Activated CD4-positive, alpha-beta T cell treated with anti-CD3 and anti-CD28 coated beads, Interleukin-2, amount 10 ng/mL, durations not matched to agents 7 days and 5 days (primary cell): ENCODE data around the gene ALOX5. TPM values are rescaled to one million over a fixed set of nuclear protein-coding genes. Genes with fewer than 3 reads are reported as not detected.
A peak's percentile ranks its signal among the peaks of the same experiment; 100 is the strongest.

Experiments
- CTCF ChIA-PET: fragments of 350-600 bp; sonication (Branson Sonifier 250); formaldehyde crosslinking; loops from one replicate; lab custom pipeline; 2021; ENCODE audit warnings: antibody characterized with exemption; lab: Charles Lee
- POLR2A ChIA-PET: fragments of 350-600 bp; sonication (Branson Sonifier 250); formaldehyde crosslinking; loops from one replicate; lab custom pipeline; 2021; ENCODE audit warnings: antibody characterized with exemption; lab: Charles Lee
- DNase-seq: peaks from one replicate; pipeline ENCODE4 v3.0.0-alpha.2; 2020
- H3K27ac Mint-ChIP-seq: one replicate; pipeline ENCODE4 v1.8.0; 2021; ENCODE audit warnings: mild to moderate bottlenecking, moderate library complexity, mixed read lengths
- H3K27me3 Mint-ChIP-seq: one replicate; pipeline ENCODE4 v1.8.0; 2021; ENCODE audit warnings: mixed read lengths
- H3K36me3 Mint-ChIP-seq: one replicate; pipeline ENCODE4 v1.8.0; 2021; ENCODE audit warnings: low read depth, mixed read lengths
- H3K4me1 Mint-ChIP-seq: one replicate; pipeline ENCODE4 v1.8.0; 2021; ENCODE audit warnings: mixed read lengths
- H3K4me3 Mint-ChIP-seq: one replicate; pipeline ENCODE4 v1.8.0; 2021; ENCODE audit warnings: mild to moderate bottlenecking, moderate library complexity, mixed read lengths
- H3K9me3 Mint-ChIP-seq: one replicate; pipeline ENCODE4 v1.8.0; 2021; ENCODE audit warnings: mixed read lengths
- total RNA-seq, 2 experiments: library from RNA; stranded (reverse); gene quantifications; one replicate each; pipeline ENCODE4 v1.2.3, GENCODE V29; 2021

The ALOX5 gene
- total RNA-seq, 2 experiments from 2014 or later: 6.7 to 9.0 TPM

DNA sequence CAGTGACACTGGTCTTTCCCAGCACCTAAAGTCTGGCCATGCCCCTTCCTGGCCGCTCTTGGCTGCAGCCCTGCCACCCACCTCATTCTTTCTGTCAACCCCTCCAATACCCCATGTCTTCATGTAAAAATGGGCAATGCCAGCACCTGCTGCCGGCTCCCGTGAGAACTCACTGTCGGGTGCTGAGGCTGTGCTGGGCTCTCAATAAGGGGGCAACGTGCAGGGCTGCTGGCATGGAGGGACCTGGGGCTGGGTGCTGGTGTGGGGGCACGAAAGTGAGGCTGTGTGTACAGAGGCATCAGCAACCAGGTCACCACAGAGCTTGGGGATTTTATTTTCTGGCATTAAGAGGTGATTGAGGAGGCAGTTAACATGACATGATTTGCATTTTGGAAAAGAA, 65.3 kb downstream of the ALOX5 start:
- H3K4me3 Mint-ChIP-seq: no peak overlapping the region
- no peaks in the 10 kb centered on the region for H3K27me3 Mint-ChIP-seq
- peaks cover 12% of the 10 kb centered on the region for H3K36me3 Mint-ChIP-seq
- CTCF ChIA-PET: interaction anchor here (1.3 kb wide), 1 partner anchor 25 kb away, joined by 4 read pairs; no protein-coding TSS in a partner anchor
- DNase-seq: no peak
- peak overlapping the region; percentile 44 for H3K27ac Mint-ChIP-seq
- peaks cover 14% of the 10 kb centered on the region for H3K4me1 Mint-ChIP-seq
- POLR2A ChIA-PET: no interaction called here
- peaks cover 5% of the 10 kb centered on the region for H3K9me3 Mint-ChIP-seq

DNA sequence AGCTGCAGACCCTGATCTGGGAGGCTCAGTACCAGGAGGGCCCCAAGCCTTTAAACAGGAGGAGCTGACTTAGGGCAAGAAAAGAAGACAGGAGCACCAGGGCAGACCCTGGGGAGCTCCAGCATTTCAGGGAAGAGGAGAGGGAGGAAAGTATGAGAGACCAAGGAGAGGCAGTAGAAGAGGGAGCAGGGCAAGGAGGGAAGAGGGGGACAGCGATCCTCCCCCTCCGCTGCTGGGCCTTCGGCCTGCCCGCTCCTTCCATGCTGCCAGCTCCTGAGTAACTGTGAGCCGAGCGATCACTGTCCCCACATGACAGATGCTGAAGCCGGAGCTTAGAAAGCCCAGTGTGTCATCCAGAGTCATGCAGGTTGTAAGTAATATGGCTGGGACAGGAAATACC, 65.9 kb downstream of the ALOX5 start:
- Mint-ChIP-seq H3K27ac (no peak overlapping the region), H3K27me3 (no peaks in the 10 kb centered on the region), H3K4me1 (peaks cover 9% of the 10 kb centered on the region), H3K9me3 (peaks cover 5% of the 10 kb centered on the region), H3K36me3 (peaks cover 12% of the 10 kb centered on the region), H3K4me3 (no peak overlapping the region)
- CTCF ChIA-PET: interaction anchor here (1.3 kb wide), 2 partner anchors 13 to 25 kb away, joined by 3 to 4 read pairs; no protein-coding TSS in a partner anchor
- no peak for DNase-seq
- POLR2A ChIA-PET: no interaction called here

DNA sequence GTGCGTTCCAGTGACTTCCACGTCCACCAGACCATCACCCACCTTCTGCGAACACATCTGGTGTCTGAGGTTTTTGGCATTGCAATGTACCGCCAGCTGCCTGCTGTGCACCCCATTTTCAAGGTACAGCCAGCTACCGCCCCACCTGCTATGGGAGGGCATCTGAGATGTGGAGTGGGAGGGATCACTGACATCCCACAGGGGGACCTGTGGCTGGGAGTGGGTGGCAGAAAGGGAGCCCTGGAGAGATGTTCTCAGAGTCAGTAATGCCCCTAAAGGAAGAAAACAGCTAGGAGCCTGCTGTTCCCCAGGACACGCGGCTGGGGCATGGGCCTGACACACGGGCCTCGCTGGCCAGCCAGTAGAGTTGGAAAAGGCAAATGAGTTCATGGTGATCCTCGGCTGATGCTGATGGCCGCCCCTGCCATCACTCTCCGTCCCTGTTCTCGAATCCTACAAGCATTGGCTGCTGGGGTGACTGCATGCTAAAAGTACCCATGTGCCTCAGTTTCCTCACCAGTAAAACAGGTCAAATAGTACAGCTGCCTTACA, 66.6 kb downstream of the ALOX5 start:
- H3K36me3 Mint-ChIP-seq: peaks cover 12% of the 10 kb centered on the region
- H3K27me3 Mint-ChIP-seq: no peaks in the 10 kb centered on the region
- peaks cover 5% of the 10 kb centered on the region for H3K9me3 Mint-ChIP-seq
- CTCF ChIA-PET: interaction anchor here (1.3 kb wide), 2 partner anchors 13 to 24 kb away, joined by 3 to 4 read pairs; no protein-coding TSS in a partner anchor
- POLR2A ChIA-PET: no interaction called here
- H3K4me1 Mint-ChIP-seq: peaks cover 8% of the 10 kb centered on the region
- no peak for DNase-seq
- no peak overlapping the region for H3K4me3 Mint-ChIP-seq
- no peak overlapping the region for H3K27ac Mint-ChIP-seq

DNA sequence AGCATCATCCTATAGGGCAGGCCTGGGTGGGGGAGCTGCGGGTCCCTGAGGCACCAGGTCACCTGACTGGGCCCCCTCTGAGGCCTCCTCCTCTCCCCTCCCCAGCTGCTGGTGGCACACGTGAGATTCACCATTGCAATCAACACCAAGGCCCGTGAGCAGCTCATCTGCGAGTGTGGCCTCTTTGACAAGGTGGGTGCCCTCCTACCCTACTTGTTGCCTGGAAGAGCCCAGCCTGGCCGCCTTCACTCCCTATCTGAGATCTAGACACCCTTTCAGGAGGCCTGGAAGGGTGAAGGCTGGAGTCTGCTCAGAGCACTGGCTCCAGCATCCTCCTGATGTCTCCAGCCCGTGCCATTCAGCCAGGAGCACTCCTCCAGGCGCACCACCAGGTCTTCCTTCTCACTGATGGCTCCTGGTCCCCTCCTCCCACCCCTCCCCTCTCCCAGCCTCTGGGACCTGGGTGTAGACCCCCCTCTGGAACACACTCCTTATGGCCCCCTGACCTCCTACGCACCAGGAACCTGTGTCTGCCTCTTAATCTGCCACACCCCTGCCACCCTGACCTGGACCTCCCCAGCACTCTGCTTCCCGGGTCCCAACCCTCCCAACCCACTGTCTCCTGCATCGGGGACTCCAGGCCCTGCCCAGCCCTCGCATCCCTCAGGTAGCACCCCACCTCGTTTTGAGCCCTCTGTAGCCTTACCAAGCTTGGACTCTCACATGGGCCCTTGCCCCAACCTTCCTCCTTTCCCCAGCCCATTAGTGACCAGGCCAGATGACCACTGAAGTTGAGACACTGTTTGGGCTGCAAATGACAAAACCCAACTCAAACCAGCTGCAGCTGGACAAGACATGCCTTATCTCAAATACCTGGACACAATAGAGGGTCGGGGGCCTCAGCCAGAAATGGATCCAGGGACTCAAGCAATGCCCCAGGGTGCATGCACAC, 67.5 kb downstream of the ALOX5 start:
- no peak for DNase-seq
- Mint-ChIP-seq H3K4me1 (peaks cover 4% of the 10 kb centered on the region), H3K36me3 (peaks cover 6% of the 10 kb centered on the region), H3K27me3 (no peaks in the 10 kb centered on the region), H3K4me3 (no peak overlapping the region), H3K27ac (peak overlapping the region; percentile 62), H3K9me3 (peaks cover 2% of the 10 kb centered on the region)
- ChIA-PET CTCF (interaction anchor here (1.3 to 1.4 kb wide), 2 partner anchors 12 to 14 kb away, joined by 3 to 5 read pairs; no protein-coding TSS in a partner anchor), POLR2A (no interaction called here)

DNA sequence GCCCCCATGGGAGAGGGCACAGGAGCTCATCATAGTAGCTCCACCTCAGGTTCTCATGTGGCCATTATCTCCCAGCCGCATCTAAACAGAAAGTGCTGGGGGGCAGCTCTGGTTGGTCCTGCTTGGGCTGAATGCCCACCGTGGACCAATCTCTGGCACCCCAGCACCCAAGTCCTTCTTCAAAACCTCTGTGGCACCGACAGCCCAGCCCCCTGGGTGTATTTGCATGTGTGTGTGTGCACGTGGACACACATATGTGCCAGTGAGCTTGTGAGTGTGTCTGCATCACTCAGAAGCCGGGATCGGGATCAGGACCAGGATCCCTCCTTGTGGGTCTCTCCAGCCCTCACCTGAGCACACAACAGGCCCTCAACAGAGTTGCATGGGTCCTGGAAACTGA, 68.2 kb downstream of the ALOX5 start:
- H3K36me3 Mint-ChIP-seq: peaks cover 3% of the 10 kb centered on the region
- no peaks in the 10 kb centered on the region for H3K9me3 Mint-ChIP-seq
- H3K4me3 Mint-ChIP-seq: no peak overlapping the region
- no peak for DNase-seq
- CTCF ChIA-PET: interaction anchor here (1.4 kb wide), 1 partner anchor 11 kb away, joined by 5 read pairs; no protein-coding TSS in a partner anchor
- POLR2A ChIA-PET: no interaction called here
- peaks cover 4% of the 10 kb centered on the region for H3K4me1 Mint-ChIP-seq
- peak overlapping the region; percentile 62 for H3K27ac Mint-ChIP-seq
- H3K27me3 Mint-ChIP-seq: peaks cover 2% of the 10 kb centered on the region

DNA sequence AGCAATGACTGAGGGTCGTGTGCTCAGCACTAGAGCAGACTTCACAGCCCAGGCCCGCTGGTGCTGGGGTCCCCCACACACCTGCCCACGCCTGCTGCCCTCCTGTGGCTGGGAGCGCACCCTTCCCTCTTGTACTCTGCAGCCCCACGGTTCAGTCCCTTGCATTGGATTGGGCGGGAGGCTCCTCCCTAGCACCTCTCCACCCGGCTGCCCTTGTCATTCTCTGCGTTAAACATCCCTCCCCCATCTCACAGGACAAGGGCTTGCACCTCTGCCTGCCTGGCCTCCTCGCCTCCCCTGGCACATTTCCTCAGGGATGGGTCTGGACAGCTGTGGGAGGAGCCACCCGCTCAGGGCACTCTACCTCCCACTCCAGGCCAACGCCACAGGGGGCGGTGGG, 68.6 kb downstream of the ALOX5 start:
- CTCF ChIA-PET: interaction anchor here (0.5 to 1.4 kb wide), 2 partner anchors 10 to 12 kb away, joined by 3 to 5 read pairs; no protein-coding TSS in a partner anchor
- no peak overlapping the region for H3K27ac Mint-ChIP-seq
- H3K4me3 Mint-ChIP-seq: no peak overlapping the region
- H3K4me1 Mint-ChIP-seq: peaks cover 4% of the 10 kb centered on the region
- H3K27me3 Mint-ChIP-seq: peaks cover 2% of the 10 kb centered on the region
- POLR2A ChIA-PET: no interaction called here
- H3K36me3 Mint-ChIP-seq: peaks cover 1% of the 10 kb centered on the region
- H3K9me3 Mint-ChIP-seq: no peaks in the 10 kb centered on the region
- DNase-seq: no peak

DNA sequence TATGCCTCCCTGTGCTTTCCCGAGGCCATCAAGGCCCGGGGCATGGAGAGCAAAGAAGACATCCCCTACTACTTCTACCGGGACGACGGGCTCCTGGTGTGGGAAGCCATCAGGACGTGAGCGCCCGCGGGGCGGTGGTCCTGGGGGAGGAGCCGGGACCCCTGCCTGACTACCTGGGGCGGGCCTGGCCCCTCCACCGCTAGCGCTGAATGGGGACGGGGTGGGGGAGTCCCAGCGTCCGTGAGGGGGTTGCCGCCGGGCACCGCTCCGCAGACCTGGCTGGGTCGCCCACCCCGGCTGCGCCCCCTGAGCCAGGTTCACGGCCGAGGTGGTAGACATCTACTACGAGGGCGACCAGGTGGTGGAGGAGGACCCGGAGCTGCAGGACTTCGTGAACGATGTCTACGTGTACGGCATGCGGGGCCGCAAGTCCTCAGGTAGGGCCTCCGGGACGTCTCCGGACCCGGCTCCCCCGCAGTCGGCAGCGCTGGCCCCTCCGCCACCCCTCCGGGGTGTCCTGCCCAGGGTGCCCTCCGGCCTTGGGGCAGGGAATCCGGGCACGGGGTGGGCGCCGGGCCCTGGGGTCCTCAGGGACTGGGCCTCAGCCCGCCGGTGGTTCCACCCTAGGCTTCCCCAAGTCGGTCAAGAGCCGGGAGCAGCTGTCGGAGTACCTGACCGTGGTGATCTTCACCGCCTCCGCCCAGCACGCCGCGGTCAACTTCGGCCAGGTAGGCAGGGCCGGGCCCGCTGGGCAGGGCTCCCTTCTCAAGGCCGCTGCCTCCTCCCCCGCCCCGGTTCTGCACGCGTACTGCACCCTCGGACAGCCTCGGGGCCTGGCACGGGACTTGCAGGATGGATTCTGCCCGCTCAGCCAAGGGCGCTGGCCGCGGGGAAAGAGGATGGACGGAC, 69.3 kb downstream of the ALOX5 start:
- no peak overlapping the region for H3K27ac Mint-ChIP-seq

DNA sequence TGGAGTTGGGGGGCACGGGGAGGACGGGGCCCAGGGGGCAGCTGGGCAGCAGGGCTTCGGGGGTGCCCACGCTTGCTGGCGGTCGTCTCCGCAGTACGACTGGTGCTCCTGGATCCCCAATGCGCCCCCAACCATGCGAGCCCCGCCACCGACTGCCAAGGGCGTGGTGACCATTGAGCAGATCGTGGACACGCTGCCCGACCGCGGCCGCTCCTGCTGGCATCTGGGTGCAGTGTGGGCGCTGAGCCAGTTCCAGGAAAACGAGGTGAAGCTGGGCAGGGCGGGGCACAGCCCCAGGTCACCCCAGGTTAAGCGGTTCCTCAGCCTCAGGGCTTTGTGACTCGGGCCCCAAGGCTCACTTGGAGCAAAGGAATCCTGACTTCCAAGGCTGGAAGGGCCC, 70.0 kb downstream of the ALOX5 start:
- ChIA-PET CTCF (interaction anchor here (0.8 to 1.4 kb wide), 2 partner anchors 19 to 24 kb away, joined by 3 read pairs; no protein-coding TSS in a partner anchor), POLR2A (no interaction called here)

More for the DNA sequence above, 69.3 kb downstream of the ALOX5 start:
- Mint-ChIP-seq H3K4me1 (no peaks in the 10 kb centered on the region), H3K36me3 (no peaks in the 10 kb centered on the region), H3K4me3 (no peak overlapping the region), H3K9me3 (no peaks in the 10 kb centered on the region), H3K27me3 (peaks cover 2% of the 10 kb centered on the region)
- CTCF ChIA-PET: interaction anchor here (0.5 to 1.4 kb wide), 2 partner anchors 13 to 18 kb away, joined by 3 read pairs; no protein-coding TSS in a partner anchor
- POLR2A ChIA-PET: no interaction called here
- no peak for DNase-seq

DNA sequence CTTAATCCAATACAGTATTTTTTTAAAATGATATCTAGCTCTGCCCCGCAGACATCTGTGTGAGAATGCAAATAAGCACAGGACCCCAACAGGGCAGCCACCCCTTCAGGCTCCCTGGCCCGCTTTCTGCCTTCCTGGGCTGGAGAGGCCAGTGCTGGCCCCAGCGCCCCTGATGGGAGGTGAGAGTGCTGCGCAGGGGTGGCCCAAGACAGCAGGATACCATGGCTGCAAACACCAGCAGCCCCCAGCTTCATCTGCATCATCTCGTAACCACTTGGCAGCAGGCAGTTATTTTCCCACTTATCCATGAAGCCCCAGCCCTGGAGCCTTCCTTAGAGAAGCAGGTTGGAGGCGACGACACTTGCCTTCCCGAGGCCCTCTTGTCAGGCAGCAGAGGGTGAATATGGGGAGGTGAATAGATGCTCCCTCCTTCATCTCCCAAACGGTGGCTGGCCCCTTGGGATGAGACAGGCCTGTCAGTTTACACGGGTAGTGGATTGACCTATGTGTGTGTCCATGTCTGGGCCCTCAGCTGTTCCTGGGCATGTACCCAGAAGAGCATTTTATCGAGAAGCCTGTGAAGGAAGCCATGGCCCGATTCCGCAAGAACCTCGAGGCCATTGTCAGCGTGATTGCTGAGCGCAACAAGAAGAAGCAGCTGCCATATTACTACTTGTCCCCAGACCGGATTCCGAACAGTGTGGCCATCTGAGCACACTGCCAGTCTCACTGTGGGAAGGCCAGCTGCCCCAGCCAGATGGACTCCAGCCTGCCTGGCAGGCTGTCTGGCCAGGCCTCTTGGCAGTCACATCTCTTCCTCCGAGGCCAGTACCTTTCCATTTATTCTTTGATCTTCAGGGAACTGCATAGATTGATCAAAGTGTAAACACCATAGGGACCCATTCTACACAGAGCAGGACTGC, 71.2 kb downstream of the ALOX5 start:
- H3K36me3 Mint-ChIP-seq: no peaks in the 10 kb centered on the region
- DNase-seq: no peak
- no peaks in the 10 kb centered on the region for H3K9me3 Mint-ChIP-seq
- H3K4me3 Mint-ChIP-seq: no peak overlapping the region
- no peak overlapping the region for H3K27ac Mint-ChIP-seq
- H3K27me3 Mint-ChIP-seq: peaks cover 2% of the 10 kb centered on the region
- CTCF ChIA-PET: interaction anchor here (0.7 to 0.8 kb wide), 2 partner anchors 25 to 136 kb away, joined by 3 read pairs; no protein-coding TSS in a partner anchor
- no peaks in the 10 kb centered on the region for H3K4me1 Mint-ChIP-seq
- POLR2A ChIA-PET: no interaction called here

More for the DNA sequence above, 70.0 kb downstream of the ALOX5 start:
- Mint-ChIP-seq H3K4me1 (no peaks in the 10 kb centered on the region), H3K4me3 (no peak overlapping the region), H3K36me3 (no peaks in the 10 kb centered on the region), H3K27ac (no peak overlapping the region), H3K9me3 (no peaks in the 10 kb centered on the region), H3K27me3 (peaks cover 2% of the 10 kb centered on the region)
- no peak for DNase-seq

DNA sequence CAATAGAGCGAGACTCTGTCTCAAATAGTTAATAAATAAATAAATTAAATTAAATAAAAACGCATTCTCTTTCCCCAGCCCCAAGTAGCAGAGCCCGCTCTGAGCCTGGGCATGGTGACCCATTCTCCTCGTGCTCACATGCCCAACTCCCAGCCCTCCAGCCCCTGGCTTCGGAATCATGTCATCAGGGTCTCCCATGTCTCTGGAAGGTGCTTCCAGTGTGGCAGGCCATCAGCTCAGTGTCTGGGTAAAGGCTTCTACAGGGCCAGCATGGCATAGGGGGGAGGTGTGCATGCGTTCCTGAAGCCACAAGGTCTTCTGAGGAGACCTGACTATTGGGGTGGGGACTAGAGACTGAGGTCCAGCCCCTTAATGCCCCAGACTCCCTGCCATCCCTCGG, 72.8 kb downstream of the ALOX5 start:
- Mint-ChIP-seq H3K27ac (no peak overlapping the region), H3K4me1 (peaks cover 4% of the 10 kb centered on the region), H3K36me3 (no peaks in the 10 kb centered on the region), H3K9me3 (peaks cover 9% of the 10 kb centered on the region), H3K27me3 (peaks cover 2% of the 10 kb centered on the region), H3K4me3 (no peak overlapping the region)
- ChIA-PET CTCF (interaction anchor here (0.5 to 1.4 kb wide), 2 partner anchors 20 to 307 kb away, joined by 3 to 4 read pairs; no protein-coding TSS in a partner anchor), POLR2A (no interaction called here)
- no peak for DNase-seq

DNA sequence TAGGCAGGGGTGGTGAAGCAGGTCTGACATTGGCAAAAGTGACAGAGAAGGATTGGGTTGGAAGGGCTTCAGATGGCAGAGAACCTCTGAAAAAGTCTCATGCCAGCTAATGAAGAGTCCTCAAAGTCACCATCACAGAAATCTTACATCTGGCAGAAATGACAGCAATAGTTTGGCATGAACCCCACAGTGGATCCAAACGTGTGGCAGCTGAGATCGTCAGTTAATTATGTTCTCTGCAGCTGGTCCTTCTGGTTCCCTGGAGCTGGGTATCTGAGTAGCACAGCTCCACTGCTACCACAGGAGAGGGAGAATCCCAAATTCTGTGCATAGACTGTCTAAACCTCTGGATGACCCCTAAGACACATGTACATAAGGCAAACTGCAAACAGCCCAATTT, 73.4 kb downstream of the ALOX5 start:
- CTCF ChIA-PET: interaction anchor here (1.4 kb wide), 1 partner anchor 21 kb away, joined by 3 read pairs; no protein-coding TSS in a partner anchor
- Mint-ChIP-seq H3K9me3 (peaks cover 9% of the 10 kb centered on the region), H3K36me3 (no peaks in the 10 kb centered on the region), H3K4me1 (peaks cover 8% of the 10 kb centered on the region), H3K4me3 (no peak overlapping the region), H3K27me3 (peaks cover 2% of the 10 kb centered on the region), H3K27ac (no peak overlapping the region)
- POLR2A ChIA-PET: interaction anchor here (0.6 kb wide), 1 partner anchor 1537 kb away, joined by 3 read pairs; no protein-coding TSS in a partner anchor
- no peak for DNase-seq
